GM19463 (cell line): ENCODE data around the gene TSGA10.
A peak's percentile ranks its signal among the peaks of the same experiment; 100 is the strongest.
"Not testable (repeated sequence)": the region's sequence is repeated elsewhere in the genome, so short reads cannot be mapped to it uniquely, and the experiment has no call there.

Source experiments
- ATAC-seq: cut with Tn5 transposase; IDR thresholded peaks from one replicate; pipeline ENCODE4 v1.9.1; 2021; ENCODE audit warnings: mild to moderate bottlenecking, moderate library complexity; ENCODE audit not compliant: unreplicated experiment

Gene TSGA10

DNA sequence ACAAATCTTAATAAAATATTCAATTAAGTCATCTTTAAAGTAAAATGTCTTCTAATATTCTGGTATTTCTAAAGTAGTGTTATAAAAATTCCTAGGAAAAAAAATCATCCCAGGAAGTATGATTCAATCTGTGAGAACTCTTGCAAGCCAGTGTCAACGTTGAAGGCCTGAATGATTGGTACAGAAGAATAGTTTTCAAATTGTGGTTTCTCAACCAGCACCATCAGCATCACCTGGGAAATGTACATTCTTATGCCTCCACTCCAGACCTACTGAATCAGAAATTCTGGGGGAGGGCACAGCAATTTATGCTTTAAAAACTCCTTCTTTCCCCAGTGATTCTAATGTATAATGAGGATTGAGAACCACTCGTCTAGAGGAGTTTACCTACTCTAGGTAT is 75.5 kb downstream of the TSGA10 start:
- no peak for ATAC-seq

- no peak for ATAC-seq
Measured at GRCh38 chr2:99072551-99072950, 82.2 kb downstream of the TSGA10 start.

DNA sequence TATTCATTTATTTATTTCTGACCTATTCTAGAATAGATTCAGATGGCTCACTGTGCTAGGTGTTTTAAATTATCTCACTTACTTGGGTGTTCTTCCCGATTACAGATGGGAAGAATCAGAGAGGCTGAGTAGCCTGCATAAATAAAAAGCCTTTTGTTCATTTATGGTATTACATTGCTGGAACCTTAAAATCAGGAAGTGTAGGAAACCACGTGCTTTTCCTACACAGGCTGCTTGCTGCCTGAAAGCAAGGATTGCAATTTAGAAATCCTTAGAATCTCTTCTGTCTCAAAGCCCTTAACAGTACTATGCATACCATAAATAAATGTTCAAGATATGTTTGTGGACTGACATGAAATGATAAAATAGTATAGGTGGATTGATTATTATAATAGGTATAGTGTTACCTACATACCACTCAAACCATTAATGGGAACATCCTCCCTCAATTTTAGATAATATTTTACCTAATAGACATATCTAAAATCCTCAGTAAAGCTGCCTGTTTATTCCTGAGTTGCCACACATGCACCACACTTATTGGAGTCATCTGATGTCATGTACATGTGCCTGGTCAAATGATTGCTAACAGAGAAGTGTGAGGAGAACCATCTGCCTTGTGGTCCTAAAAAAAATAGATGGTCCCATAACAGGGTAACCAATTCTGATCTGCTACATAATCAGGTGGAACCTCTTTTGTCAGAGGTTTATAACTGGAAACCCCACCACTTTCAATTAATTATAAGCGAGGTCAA is 86.7 kb downstream of the TSGA10 start:
- no peak for ATAC-seq

DNA sequence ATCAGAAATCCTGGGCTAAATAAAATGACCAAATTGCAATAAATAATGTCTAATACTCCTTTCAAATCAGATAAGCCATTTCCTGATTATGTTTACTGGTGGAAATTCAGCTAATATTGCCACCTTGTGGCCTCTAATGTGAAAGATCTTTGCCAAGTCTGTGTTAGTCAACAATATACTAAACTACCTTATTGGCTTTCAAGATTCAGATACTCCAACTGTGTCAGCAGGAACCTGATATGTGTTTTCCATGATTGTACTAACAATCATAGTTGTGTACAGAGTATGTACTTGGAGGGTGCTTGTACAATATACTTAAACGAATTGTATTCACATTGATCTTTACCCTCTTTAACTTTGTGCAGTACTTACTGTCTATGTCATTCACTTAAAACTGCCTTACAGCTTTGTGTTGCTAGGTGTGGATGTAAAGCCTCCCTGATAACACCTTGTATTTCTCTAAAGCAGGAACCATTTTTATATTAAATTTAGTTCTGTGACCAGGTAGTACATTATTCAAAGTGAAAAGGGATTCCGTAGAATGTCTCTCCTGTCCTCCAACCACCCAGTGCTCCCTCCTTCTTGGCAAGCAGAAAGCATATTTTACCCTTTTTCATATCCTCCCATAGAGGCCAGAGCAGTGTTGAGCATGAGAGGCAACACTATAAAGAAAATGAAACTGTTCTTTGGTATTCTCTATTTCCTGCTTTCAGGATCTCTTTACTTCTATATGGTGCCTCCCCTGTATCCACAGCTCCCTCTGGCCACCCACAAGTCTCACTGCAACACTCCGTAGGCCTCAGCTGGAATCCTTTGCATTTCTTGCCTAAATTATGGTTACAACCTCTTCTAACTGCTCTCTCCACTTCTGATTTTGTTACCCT is 88.4 kb downstream of the TSGA10 start:
- ATAC-seq: peak; percentile 95

GRCh38 chr2:99049187-99049586 is 105.6 kb downstream of the TSGA10 start:
- ATAC-seq: not testable (repeated sequence)

DNA sequence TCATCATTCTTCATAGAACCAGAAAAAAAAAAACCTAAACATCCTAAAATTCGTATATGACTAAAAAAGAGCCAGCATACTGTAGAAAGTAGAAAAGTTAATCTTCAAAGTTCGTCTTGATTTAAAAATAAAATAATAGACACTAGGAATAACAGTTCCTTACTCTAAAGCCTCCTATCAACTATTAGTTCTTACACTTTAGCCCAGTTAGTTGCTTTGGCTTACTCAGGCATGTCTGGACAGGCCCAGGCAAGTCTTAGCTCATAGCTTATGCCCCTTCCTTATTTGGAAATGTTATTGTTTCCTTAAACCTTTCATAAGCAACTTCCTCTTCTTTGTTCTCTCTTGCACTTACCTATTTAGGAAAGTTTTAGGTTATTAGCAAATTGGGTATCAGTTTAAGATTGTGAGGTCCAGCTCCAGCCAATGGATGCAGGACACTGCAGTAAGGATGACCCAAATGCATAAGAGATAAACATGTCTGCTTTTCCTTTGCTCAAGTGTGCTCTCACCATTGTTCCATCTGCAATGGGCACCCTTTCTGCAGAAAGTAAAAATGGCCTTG is 113.9 kb downstream of the TSGA10 start:
- ATAC-seq: not testable (repeated sequence)

DNA sequence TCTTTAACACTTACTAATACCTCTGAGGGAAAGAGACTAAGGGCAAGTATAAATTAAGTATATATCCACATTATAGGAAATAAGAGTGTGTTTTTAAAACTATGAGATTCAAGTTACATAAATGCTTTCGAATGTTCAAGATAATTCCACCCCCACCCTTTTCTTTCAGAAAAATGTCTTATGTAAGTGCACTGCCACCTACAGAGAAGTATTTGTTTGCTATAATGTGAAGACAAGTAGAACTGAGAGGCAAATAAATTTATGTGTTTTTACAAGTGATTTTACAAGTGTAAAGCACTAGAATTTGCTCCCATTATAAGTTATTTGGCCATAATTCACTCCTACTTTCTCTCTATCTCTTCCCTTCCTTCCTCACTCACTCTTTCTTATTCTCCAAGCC is 118.8 kb downstream of the TSGA10 start:
- no peak for ATAC-seq

- no peak for ATAC-seq
Measured at GRCh38 chr2:99032786-99033185, 122.0 kb downstream of the TSGA10 start.

DNA sequence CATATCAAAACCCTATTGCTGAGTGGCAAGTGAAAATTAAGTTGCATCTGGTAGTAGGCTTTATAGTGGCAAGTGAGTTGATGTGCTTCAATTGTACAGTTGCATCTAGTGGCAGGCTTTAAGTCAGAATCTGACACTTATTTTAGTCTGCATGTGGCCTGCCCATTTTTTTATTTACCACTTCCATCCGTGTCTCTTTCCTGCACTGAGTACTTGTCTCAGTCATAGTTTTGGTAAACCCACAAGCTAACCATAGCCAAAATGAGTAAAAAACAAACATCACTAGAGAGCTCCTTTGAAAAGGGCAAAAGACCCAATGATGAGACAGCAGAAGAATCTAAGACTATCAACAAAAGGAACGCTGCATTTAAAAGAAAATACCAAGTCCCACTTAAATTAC is 122.7 kb downstream of the TSGA10 start:
- no peak for ATAC-seq

DNA sequence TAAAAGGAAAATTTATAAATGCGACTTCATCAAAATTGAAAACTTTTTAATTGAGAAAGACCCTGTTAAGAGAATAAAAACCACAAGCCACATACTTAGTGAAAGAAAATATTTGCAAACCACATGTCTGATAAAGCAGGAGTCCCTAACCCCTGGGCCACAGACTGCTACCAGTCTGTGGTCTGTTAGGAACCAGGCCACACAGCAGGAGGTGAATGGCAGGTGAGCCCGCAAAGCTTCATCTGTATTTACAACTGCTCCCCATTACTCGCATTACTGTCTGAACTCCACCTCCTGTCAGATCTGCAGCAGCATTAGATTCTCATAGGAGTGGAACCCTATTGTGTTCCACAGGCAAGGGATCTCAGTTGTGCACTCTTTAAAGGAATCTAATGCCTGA is 123.3 kb downstream of the TSGA10 start:
- no peak for ATAC-seq

GRCh38 chr2:99028558-99028957 is 126.2 kb downstream of the TSGA10 start:
- no peak for ATAC-seq

DNA sequence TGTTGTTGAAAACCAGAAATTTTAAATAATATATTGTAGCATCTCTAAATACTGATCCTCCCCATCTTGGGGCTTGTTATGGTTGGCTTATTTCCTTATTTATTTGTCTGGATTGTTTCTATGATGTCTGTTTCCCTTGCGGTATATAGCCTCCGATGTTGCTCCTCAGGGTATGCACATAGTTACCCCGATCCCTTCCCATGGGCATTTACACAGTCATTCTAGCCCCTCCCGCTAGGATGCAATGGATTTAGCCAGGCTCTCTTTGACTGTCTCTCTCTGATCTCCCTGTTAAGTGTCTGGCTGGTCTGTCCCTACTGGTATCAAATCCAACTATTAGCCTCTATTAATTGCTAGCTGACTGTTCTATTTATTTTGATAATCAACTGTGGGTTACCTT is 126.9 kb downstream of the TSGA10 start:
- ATAC-seq: no peak

- no peak for ATAC-seq
Measured at GRCh38 chr2:99000708-99001107, 154.0 kb downstream of the TSGA10 start.

- ATAC-seq: not testable (repeated sequence)
Measured at GRCh38 chr2:98988695-98989094, 166.0 kb downstream of the TSGA10 start.

DNA sequence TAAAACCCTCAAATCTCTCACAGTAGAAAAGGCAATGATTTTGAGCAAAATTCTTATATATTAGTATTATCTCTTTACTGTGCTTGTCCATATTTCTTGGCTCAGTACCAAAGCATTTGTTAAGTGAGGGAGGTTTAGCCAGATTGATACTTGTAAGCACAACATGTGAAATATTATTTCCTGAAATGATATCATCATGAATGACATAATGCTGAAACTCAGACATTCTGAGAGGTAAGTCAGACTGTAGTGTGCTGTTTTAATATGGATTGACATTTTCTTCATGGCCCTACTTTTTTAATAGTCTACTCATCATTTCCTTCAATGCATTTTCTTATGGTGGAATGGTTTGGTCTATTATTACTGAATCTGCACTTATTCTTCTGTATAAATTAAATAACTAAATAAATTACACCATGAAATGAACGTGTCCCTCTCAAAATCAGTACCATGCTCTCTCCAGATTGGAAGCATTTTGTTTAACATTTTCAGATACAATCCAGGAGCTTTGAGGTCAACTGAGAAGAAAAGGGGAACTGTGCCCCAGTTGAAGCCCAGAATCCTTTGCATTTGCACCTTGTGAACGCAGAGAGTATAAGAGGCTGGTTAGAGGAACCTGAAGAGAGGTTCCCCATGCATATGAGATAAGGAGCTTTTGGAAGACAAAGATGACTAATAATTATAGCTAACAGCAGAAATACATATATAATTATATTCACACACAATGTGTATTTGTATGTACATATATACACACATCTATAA is 168.7 kb downstream of the TSGA10 start:
- no peak for ATAC-seq

DNA sequence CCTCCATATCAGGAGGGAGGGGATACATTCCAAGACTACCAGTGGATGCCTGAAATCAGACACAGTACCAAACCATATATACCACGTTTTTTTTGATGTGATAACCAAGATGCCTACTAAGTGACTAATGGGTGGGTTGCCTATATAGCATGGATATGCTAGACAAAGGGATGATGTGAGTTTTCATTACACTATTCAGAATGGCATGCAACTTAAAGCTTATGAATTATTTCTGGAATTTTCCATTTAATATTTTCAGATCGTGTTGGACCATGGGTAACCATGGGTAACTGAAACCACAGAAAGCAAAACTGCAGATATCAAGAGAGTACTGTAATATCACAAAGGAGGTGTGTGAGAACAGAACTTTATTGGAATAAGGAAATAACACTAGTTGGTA is 179.1 kb downstream of the TSGA10 start:
- no peak for ATAC-seq

DNA sequence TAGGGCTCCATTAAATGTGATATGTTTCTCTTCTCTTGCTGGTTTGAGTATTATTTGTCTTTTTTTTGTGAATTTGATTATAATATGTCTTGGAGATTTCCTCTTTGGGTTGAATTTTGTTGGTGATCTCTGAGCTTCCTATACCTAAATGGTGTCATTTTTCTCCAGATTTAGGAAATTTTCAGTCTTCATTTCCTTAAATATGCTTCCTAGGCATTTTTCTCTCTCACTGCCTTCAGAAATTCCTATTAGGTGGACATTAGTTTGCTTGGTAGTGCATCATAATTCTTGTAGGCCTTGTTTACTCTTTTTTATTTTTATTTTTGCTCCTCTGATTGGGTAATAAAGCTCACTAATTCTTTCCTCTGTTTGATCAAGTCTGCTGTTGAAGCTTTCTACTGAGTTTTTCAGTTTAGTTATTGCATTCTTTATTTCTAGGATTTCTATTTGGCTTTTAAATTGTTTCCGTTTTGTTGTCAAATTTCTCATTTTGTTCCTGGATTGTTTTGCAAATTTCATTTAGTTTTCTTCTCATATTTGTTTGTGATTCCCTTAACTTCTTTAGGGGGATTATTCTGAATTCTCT is 182.1 kb downstream of the TSGA10 start:
- no peak for ATAC-seq

- no peak for ATAC-seq
Measured at GRCh38 chr2:98959810-98960507, 194.8 kb downstream of the TSGA10 start.

GRCh38 chr2:98952966-98953365 is 201.8 kb downstream of the TSGA10 start:
- ATAC-seq: no peak
